Hepatocyte (in vitro differentiated cells): ENCODE data around the gene CCDC106.

ENCODE experiments used
- CTCF ChIP-seq: fragments of 200-600 bp; sonication (generic); IDR thresholded peaks from 2 replicates; pipeline ENCODE4 v1.5.1; 2016; ENCODE audit warnings: antibody characterized with exemption, mild to moderate bottlenecking; ENCODE audit not compliant: poor library complexity
- EZH2 ChIP-seq: fragments of 200-600 bp; sonication (generic); IDR thresholded peaks from 2 replicates; pipeline ENCODE4 v1.6.1; 2016; ENCODE audit warnings: antibody characterized with exemption, mild to moderate bottlenecking, borderline replicate concordance

- TF ChIP-seq EZH2 = no peak
- no peak for TF ChIP-seq CTCF
These were observed 29.0 kb downstream of the CCDC106 start for GRCh38 chr19:55676889-55677505.
